ENCODE data around the gene MUC13.

DNA sequence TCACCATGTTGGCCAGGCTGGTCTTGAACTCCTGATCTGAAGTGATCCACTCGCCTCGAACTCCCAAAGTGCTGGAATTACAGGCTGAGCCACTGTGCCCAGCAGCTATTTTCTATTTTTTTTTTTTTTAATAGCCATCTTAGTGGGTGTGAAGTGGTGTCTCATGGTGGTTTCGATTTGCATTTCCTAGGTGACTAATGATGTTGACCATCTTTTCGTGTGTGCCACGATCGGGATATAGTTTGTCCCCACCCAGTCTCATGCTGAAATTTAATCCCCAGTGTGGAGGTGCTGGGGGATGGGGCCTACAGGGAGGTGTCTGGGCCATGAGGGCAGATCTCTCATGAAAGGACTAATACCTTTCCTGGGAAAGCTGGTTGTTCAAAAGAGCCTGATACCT, 41.8 kb upstream of the MUC13 start:
- TF ChIP-seq, protein P1, sequence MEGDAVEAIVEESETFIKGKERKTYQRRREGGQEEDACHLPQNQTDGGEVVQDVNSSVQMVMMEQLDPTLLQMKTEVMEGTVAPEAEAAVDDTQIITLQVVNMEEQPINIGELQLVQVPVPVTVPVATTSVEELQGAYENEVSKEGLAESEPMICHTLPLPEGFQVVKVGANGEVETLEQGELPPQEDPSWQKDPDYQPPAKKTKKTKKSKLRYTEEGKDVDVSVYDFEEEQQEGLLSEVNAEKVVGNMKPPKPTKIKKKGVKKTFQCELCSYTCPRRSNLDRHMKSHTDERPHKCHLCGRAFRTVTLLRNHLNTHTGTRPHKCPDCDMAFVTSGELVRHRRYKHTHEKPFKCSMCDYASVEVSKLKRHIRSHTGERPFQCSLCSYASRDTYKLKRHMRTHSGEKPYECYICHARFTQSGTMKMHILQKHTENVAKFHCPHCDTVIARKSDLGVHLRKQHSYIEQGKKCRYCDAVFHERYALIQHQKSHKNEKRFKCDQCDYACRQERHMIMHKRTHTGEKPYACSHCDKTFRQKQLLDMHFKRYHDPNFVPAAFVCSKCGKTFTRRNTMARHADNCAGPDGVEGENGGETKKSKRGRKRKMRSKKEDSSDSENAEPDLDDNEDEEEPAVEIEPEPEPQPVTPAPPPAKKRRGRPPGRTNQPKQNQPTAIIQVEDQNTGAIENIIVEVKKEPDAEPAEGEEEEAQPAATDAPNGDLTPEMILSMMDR (IDR thresholded peaks at IDR 0.05; ENCODE audit: insufficient read depth, low read length): no peak
- TF ChIP-seq, protein P2, sequence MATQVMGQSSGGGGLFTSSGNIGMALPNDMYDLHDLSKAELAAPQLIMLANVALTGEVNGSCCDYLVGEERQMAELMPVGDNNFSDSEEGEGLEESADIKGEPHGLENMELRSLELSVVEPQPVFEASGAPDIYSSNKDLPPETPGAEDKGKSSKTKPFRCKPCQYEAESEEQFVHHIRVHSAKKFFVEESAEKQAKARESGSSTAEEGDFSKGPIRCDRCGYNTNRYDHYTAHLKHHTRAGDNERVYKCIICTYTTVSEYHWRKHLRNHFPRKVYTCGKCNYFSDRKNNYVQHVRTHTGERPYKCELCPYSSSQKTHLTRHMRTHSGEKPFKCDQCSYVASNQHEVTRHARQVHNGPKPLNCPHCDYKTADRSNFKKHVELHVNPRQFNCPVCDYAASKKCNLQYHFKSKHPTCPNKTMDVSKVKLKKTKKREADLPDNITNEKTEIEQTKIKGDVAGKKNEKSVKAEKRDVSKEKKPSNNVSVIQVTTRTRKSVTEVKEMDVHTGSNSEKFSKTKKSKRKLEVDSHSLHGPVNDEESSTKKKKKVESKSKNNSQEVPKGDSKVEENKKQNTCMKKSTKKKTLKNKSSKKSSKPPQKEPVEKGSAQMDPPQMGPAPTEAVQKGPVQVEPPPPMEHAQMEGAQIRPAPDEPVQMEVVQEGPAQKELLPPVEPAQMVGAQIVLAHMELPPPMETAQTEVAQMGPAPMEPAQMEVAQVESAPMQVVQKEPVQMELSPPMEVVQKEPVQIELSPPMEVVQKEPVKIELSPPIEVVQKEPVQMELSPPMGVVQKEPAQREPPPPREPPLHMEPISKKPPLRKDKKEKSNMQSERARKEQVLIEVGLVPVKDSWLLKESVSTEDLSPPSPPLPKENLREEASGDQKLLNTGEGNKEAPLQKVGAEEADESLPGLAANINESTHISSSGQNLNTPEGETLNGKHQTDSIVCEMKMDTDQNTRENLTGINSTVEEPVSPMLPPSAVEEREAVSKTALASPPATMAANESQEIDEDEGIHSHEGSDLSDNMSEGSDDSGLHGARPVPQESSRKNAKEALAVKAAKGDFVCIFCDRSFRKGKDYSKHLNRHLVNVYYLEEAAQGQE (IDR thresholded peaks at IDR 0.05; ENCODE audit: insufficient replicate concordance, low read depth): no peak
- no peak for TF ChIP-seq GABPA (IDR thresholded peaks at IDR 0.05; ENCODE audit: low read depth)

Data from HL-60 (cell line).